GM18526 (cell line): Measurements from ENCODE around the gene CLSTN3.

Experiments used
- POLR2A ChIP-seq: IDR thresholded peaks from 3 replicates; pipeline ENCODE4 v1.6.1; 2011; ENCODE audit not compliant: insufficient read length; ENCODE audit errors: extremely low read depth

CLSTN3 gene

GRCh38 chr12:7114008-7114407 is 16.2 kb upstream of the CLSTN3 start:
- TF ChIP-seq POLR2A, result no peak

GRCh38 chr12:7114851-7115250 is 15.3 kb upstream of the CLSTN3 start:
- no peak for TF ChIP-seq POLR2A

GRCh38 chr12:7116196-7116595 is 14.0 kb upstream of the CLSTN3 start:
- TF ChIP-seq POLR2A, result no peak

- TF ChIP-seq POLR2A, result no peak
These were observed 13.3 kb upstream of the CLSTN3 start for GRCh38 chr12:7116916-7117315.

- no peak for TF ChIP-seq POLR2A
These were observed 12.5 kb upstream of the CLSTN3 start for GRCh38 chr12:7117670-7118069.

GRCh38 chr12:7118881-7119280 is 11.3 kb upstream of the CLSTN3 start:
- no peak for TF ChIP-seq POLR2A

GRCh38 chr12:7120166-7120565 is 10.0 kb upstream of the CLSTN3 start:
- no peak for TF ChIP-seq POLR2A

GRCh38 chr12:7121324-7121723 is 8.8 kb upstream of the CLSTN3 start:
- TF ChIP-seq POLR2A, result no peak

- no peak for TF ChIP-seq POLR2A
These were observed 7.1 kb upstream of the CLSTN3 start for GRCh38 chr12:7122811-7123769.

GRCh38 chr12:7123806-7124522 is 6.2 kb upstream of the CLSTN3 start:
- no peak for TF ChIP-seq POLR2A

- TF ChIP-seq POLR2A, result no peak
These were observed 4.4 kb upstream of the CLSTN3 start for GRCh38 chr12:7125632-7126227.

- no peak for TF ChIP-seq POLR2A
These were observed 2.1 kb upstream of the CLSTN3 start for GRCh38 chr12:7127916-7128626.

GRCh38 chr12:7128681-7129286 is 1.4 kb upstream of the CLSTN3 start, which contains the start of gene RBP5:
Gene RBP5 (minus strand): TSS chr12:7128889. CDS start chr12:7128775, 114 bp downstream.
- no peak for TF ChIP-seq POLR2A

GRCh38 chr12:7129287-7129871 is 792 bp upstream of the CLSTN3 start:
- no peak for TF ChIP-seq POLR2A
